NCI-H2171 treated with DMSO at 0.1 percent for 48 hours (cell line): Measurements from ENCODE around the gene LIPC.
A peak's percentile ranks its signal among the peaks of the same experiment; 100 is the strongest.

ENCODE experiments used
- DNase-seq: peaks from one replicate; lab custom pipeline; 2025; lab: John Stamatoyannopoulos, UW

LIPC gene

DNA sequence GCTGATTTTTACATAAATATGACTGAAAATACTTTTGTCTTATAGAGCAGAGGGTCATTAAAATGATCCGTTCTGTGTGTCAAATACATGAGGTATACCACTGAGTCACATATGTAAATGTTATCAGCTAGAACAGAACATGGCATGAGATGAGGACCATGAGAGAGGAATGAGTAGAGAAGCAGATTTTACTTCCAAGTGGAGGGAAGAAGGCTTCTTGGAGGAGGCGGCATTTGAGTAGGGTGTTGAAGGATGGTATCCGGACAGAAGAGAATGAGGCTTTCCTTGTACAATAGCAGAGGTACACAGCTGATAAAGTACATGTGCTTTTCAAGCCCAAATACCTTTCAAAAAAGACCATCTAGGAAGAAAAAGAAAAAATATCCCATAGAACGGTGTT is 4.8 kb downstream of the LIPC start:
- DNase-seq, result no peak

DNA sequence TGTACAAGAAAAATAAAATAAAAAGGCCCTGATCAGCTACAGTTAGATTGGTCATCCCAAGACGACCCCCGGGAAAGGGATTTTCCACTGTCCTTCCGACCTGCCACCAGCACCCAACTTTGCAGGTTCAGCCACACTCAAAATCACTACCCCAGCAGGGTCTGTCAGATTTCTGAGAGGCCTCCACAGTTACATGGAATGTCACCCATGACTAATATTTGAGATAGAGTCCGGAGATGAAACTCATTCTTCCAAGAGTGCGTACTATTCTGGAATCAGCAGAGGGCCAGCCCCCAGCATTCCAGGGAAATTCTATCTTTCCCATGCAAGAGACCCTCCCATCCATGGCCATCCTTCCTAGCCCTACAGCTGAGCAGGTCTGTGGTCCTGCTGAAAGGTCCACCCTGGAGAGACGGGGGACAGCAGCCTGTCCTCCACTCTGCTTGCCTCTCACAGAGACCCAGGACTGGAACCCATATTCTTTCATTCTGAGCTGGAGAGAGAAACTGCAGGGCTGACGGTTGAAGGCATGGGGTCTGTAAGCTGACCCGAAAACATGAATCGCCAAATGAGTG is 5.8 kb downstream of the LIPC start:
- DNase-seq, result no peak

DNA sequence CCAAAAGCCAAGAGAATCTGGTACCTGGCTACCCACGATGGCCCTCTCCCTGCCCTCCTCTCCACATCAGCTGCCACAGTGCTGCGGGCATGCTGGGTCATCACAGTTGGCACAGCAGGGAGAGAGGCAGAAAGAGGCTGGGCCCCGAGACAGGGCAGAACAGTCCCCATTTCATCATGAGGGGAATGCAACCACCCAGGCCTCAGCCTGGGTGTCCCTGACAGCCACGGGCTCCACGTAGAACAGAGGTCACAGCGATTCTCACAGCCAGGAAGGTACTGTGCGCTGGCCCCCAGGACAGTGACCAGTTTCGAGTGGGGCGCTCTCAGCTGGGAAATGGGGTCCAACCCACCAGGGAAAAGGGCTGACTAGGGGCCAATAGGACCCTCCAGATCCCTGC is 6.3 kb downstream of the LIPC start:
- no peak for DNase-seq

DNA sequence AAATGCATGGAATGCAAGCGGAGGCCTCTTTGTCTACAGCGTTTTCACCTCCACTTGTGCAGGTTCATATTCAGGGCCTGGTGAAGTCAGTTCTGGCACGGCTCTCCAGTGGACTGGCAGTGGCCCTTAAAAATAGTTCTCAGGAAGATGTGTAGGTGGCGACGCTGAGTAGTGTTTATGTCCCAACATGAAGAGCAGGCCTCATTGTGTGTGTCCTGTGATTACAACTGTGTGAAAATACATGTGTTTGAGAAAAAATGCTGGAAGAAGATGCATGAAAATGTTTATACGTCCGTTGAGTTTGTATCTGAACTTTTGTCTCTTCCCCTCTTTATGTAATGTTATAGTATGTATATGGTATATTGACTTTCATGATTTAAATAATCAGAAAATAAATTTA is 7.2 kb downstream of the LIPC start:
- peak; percentile 12 for DNase-seq

DNA sequence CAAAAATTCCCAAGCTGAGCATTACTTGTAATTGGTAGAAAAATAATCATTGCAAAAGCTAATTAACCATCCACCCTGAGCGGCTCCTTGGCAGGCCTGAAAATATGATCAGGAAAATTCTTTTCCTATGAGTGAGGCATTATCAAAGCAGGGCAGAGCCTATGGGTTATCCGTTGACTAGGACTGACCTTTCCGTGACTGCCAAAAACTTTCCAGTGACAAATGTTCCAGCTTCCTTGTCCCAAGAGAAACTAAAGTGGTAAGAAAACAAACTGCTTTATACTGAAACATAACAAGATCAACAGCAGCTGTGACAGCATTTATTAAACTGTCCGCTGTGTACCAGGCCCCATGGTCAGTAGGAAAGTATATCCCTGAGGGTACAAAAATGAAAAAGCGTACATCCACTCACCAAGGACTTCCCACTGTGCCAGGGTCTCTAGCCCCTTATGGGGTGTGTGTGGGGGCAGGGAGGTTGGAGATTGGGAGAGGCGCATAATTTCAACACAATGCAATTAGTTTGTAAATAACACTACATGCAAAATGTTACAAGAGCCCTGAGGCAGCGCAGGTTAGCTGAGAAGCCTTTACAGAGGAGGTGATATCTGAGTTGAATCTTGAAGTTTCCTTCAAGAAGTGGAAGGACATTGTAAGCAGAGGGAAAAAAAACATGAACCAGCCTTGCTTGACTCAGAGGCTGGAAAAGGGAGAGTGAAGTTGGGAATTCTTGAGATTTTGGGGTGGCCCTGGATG is 8.5 kb downstream of the LIPC start:
- no peak for DNase-seq

DNA sequence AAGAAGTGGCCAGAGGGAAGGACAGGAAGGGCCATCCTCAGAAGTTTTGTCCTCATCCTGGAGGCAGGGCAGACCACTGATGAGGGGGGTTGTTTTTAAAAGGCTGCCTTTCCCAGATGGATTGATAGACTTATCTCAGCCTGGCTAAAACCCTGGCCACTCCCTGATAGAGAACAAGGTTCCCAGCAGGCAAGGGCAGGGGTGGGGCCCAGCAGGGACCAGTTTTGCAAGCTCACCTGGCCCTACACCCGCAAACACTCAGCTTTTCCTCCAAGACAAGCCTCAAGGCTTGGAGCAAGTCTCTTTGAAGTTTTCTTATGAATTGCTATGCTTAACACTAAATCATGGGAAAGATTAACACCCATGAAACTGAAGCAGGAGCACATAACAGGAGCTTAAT is 9.1 kb downstream of the LIPC start:
- no peak for DNase-seq

DNA sequence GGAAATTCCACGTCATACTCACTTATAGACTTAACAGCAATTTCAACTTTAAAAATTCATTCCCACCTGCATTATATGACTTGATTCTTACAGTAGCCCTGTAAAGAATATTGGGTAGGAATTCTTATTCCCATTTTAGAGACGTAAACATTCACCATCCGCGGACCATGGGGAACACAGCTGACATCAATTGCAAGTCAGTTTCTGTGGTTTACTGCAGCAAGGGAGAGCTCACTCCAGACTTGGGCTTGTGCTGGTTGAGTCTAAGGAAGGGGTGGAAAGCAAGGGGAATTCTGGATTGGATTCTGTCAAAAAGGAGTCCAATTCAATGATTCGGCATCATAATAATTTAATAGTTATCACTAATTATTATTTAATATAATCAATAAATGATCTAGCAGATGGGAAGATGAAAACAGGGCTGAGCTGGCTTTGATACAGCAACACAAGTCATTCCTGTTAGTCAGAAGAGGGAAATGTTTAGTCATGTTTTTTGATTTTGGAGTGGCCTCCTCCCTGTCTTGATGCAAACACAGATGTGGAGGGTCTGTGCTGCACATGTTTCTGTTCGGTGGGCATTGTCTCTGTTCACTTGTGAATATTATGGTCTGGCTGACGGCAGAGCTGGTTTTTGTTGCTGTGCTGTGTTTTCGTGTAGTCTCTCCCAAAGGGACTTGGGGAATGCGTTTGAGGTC is 9.7 kb downstream of the LIPC start:
- no peak for DNase-seq

DNA sequence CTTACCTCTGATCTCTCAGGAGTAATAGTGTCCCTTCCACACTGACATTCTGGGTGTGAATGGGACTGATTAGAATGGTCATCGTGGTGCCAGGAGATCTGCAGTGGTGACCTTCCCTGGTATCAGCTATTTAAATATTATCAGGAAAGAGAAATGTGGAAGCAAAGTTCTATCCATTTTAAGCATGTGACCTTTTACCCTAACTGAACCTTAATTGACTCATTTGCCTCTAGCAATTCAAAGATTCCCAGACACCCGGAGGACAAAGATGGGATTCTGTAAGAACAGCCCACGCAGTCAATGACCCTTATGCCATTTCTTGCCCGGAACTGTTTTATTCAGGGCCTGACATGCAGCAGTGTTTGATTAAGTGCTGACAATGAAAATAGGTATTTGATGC is 10.3 kb downstream of the LIPC start:
- DNase-seq, result no peak

DNA sequence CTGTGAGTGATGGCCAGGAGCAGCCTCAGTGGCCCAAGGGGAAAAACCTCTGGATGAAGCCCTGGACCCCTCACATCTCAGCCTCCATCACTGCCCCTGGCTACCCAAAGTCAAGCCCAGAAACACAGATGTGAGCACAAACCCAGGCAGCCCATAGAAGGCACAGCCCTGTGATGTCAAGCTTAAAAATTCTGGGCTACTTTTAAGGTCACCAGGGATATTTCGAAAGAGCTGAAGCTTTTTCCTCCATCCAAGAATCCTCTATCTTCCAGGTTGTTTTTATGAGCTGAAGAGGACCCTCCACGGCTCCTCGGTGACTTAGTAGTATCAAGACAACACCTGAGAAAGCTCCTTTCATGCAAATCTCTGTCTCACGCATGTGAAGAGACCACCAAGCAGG is 11.5 kb downstream of the LIPC start:
- no peak for DNase-seq

DNA sequence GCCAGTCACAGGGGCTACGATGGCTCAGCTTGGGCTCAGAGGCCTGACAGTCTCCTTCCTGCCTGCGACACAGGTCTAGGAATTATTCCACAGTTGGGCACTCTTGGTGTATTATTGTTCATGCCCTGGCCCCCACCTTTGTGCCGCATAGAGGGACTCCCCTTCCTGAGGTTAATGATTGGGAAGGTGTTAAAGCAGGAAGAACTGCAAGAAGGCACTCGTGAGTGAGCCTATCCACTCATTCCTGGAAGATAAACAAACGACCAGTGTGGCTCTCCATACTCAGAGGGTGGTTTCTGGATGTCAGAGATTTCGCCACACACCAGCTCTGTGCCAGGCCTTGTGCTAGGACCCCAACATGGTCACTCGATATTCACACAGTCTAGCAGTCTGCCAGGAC is 12.3 kb downstream of the LIPC start:
- no peak for DNase-seq

DNA sequence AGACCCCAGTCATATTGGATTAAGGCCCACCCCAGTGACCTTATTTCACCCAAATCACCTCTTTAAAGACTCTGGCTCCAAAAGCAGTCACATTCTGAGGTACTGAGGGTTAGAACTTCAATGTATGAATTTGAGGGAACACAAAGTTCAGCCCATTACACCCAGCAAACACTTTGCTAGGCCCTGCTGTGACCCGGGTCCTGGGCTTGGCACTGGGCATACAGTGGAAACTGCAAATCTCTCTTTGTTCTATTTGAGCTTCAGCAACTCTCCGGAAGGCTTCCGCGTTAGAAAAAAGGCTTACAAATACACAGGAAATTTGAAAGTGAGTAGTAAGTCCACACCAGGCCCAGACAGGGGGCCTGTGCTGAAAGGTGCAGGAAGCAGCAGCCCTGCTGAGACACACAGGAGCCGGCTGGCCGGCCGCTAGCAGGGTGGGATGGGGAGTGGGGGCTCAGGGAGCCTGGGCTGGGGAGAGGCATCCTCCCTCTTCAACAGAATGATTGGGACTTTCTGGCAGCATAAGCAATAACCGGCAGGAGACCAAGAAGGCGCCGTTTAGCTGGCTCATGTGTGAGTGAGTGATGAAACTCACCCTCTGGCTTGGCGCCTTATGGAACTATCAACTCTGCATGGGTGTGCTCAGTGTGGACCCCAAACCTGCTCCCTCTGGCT is 13.0 kb downstream of the LIPC start:
- no peak for DNase-seq

DNA sequence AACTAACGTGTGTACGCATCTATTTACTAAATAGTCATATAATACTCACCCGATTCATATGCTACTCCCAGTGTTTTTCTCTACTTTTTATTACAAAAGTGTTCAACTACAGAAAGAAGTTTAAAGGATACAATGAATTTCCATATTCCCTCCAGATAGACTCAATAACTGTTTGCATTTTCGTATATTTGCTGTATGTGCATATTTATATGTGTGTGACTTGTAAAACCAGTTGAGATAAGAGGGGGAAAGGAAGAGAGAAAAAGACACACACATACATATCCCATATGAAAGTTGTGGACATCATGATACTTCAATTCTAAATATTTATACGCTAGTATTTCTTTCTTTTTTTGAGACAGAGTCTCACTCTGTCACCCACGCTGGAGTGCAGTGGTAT is 14.1 kb downstream of the LIPC start:
- DNase-seq, result no peak

DNA sequence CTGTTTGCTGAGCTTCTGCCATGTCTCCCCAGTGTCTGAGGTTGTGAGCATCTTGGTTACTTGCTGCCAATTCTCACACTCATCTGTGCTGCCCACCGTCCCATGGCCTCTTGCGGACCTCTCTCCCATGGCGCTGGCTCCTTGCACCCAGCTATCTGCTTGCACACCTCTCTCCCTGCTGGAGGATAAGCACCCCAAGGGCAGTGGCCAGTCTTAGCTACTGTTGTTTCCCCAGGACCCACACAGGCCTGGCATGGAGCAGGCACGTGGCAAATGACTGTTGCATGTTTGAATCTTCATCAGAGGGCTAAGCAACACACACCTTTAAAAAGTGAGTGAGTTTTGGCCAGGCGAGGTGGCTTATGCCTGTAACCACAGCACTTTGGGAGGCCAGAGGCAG is 14.7 kb downstream of the LIPC start:
- DNase-seq, result no peak

DNA sequence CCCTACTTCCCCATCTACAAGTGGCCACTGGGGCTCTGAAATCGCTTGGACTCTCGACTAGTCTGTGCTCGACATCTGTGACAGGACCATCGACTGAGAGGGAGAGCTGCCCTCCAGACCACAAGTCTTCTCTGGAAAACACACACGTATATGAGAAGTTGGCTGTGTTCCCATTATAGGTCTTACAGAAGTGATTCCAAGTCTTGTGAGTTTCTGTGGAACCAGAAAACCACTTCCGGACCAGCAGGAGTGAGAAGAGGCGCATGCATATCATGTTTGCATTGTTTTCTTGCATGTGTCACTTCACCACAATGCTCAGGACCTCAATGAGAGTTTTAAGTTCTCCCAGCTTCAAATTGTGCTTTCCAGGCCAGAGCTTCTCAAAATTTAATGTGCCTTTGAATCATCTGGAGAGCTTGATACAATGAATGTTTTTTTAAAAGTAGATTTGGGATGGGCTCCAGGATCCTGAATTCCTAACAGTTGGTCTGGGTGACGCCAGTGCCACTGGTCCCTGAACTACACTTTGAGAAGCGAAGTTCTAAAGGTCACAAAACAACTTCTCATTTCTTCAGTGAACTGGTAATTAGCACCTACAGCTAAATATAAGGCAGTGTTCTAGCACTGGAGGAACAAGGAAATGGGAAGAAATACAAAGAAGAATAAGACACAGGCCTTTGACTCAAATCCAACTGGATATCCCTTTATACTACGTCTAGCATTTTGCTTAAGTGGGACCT is 15.7 kb downstream of the LIPC start:
- no peak for DNase-seq

DNA sequence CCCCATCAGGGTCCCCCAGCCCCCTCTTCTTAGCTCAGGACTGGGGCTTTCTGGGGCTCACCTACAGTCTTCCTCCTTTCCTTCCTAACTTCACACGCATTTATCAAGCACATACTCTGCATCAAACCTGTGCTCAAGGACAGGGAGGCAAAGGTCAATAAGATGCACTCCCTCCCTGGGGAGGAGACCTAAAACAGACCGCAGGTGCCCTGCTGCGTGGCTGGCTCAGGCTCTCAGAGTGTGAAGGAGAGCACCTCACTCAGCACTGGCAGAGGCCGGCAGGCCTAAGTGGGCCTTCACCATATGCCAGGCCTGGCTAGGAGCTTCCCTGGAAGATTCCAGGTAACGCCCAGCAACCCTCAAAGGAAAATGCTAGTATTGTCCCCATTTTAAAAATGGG is 16.5 kb downstream of the LIPC start:
- no peak for DNase-seq

DNA sequence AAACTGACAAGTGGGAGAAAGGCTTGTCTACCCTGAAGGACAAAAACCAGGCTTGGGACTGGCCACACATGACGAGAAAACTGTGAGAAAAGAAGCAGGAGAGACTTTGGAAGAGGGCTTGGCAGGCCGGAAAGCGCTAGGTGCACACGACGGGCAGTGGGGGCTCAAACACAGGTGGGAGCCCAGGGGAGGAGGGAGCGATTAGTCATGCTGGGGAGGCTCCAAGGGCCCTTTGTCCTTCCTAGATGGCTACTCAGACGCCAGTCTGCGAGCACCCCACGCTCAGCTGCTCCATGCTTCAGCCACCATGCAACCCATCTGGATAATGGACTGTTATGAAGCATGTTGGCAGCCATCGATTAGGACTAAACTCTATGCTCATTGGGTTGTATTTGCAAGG is 17.1 kb downstream of the LIPC start:
- DNase-seq, result no peak

DNA sequence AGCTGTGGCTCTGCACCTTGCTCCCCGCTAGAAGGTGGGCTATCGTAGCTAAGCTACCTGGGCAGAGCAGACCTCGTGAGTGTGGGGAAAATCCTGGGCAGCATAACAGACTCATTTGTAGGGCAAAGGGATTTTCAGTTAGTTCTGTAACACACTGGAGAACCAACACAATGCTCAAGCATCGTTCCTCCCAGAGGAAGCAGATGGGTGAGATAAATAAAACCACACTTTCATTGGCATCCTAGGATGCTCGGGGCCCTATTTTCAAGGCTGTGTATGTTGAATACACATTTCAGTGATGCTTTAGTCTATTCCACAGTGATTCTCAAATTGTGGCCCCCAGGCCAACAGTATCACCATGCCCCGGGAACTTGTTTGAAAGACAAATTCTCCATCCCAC is 20.0 kb downstream of the LIPC start:
- DNase-seq, result no peak

DNA sequence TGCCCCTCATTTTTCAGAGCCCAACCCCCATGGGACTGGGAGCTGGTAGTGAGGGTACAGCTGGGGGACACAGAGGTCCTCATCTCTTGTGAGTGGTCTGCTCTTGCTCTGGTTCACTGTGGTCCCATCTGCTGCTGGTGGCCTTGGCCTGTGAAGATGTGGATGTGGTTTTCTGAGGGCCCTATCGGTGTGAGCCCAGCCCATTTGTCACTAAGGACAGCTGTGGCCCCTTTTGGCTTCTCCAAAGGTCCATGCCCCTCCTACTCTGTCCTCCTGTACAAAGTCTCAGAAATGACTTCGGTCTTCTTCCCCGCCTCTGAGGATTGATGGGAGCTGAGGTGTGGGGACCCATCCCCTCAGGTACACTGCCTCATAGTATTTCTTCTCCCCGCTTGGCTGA is 21.0 kb downstream of the LIPC start:
- no peak for DNase-seq

DNA sequence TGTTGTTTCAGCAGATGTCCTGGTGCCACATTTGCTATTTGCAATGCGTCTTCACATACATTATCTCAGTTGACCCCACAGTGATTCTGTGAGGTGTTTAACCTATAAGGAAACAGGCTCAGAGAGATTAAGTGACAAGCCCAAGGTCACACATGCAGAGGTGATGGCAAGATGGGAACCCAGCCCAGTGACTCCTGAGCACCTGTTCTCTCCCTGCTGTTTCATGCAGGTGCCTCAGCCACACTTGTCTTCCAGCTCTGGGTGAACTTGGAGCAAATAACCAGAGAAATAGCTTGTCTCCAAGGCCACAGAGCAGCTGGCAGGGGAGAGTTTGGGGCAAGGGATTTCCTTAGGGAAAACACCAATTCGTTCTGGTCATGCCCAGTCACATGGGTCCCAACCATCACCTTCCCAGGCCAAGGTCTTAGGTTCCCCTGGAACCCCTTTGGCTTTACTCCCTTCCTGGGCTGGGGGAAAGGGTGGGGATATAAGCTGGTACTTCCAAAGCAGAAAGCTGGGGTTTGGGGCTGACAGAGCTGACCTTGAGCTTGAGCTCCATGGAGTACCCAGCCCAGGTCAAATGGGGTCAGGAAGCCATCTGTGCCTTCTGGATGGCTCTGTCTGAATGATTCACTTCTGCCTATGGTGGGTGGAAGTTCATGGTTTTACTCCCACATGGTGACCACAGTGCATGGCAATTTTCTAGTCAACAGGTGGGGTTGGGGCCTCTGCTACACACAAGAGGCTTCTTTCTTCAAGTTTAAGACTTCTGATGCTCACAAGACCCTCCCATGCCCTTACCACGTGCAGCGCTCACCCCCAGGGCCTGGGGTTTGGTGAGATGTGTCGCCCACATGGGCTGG is 22.4 kb downstream of the LIPC start:
- peak; percentile 24 for DNase-seq

DNA sequence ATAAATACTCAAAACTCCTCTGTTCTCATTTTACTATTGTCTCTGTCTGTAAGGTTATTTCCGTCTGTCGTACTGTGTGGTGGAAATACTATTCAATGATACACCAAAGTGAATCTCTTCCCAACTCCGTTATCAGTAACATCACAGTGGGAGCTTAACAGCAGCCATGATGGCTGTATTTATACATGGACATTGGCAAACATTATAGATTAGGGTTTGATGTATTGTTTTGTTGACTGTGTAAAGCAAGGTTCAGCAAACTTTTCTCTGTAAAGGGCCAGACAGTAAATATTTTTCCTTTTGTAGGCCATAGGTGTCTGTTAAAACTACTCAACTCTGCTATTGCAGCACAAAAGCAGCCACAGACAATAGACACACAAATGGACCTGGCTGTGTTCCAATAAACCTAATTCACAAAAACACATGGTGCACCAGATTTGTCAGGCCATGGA is 23.2 kb downstream of the LIPC start:
- peak; percentile 40 for DNase-seq

DNA sequence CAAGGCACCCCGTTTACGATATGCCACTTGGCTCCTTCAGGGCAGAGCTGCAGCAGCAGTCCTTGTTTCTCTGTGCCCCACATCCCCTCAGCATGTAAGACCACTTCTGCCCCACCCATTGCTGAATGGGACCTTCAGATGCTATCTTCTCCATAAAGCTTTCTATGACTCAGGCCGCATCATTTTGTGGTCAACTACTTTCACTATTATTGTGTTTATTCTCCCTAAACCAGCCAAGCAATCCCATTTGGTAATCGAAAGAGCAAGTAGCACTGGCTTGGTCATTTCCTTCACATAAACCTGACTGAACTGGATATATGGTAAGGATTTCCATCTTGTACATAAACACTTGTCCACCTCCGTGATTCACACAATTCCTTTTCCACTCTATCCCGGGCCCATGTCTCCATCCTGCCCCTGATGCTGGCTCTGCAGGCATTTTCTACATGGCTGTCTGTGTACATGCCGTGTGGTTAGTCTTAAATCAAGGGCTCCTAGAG is 25.7 kb downstream of the LIPC start:
- DNase-seq, result no peak
